ENCODE data around the gene ITGBL1. TPM values are rescaled to one million over a fixed set of nuclear protein-coding genes. Genes with fewer than 3 reads are reported as not detected.

Gene ITGBL1
- total and polyA plus RNA-seq, 2 donors (not counting 3 experiments of a cell fraction or from before 2014, with no cell fraction given): 4.6 to 8.8 TPM

DNA sequence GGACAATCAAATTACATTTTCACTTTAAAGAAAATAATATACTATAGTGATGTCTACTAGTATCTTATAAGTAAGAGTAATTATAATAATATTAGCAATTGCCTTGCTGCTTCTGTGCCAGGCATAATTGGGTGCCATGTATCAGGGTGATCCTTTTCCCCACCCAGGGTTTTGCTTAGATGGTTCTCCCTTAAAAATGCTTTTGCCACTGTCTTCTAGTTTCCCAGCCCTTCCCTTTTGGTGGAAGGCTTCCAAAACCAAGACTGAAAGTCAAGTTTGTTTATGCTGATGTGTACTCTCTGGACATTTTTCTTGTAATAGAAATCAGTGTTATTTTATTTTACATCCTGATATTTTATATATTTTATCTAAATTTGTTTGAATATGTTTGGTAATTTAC is 77.8 kb downstream of the ITGBL1 start:
- no peaks in the 10 kb centered on the region for H4K20me1 ChIP-seq (replicated peaks; ENCODE audit: control insufficient read depth, extremely low read depth, insufficient read depth, low read length)
- no peak overlapping the region for H3K9ac ChIP-seq (replicated peaks; ENCODE audit: extremely low read depth, insufficient read depth, low read length)
- intact Hi-C loops (cut with micrococcal nuclease) (no loop called here), dilution Hi-C loops (cut with MboI; ENCODE audit: extremely low pct_ligation_motif_present, low sequenced_read_pairs) (no loop called here)
- H3K4me3 ChIP-seq (replicated peaks in 1 of 3; ENCODE audit: insufficient read depth in 1 of 3, low read depth in 1 of 3, low read length in 3 of 3): no peak overlapping the region
- CTCF ChIA-PET: interaction anchor here (1.2 kb wide), 1 partner anchor 385 kb away, joined by 3 read pairs; no protein-coding TSS in a partner anchor
- no peaks in the 10 kb centered on the region for H3K79me2 ChIP-seq (ENCODE audit: control insufficient read depth, insufficient read depth, low read length)
- no peak for DNase-seq (ENCODE audit: low read depth, low spot score)
- H3K9me3 ChIP-seq (replicated peaks; ENCODE audit: control insufficient read depth, insufficient read depth, low read length): no peaks in the 10 kb centered on the region
- no peak overlapping the region for H3K4me2 ChIP-seq (ENCODE audit: insufficient read depth, low read length)
- peaks cover 28% of the 10 kb centered on the region for H3K4me1 ChIP-seq (ENCODE audit: control insufficient read depth, extremely low read depth, insufficient read depth, low read length)
- no peak for FAIRE-seq
- no peak for TF ChIP-seq MYC (IDR thresholded peaks at IDR 0.05; ENCODE audit: low read depth, low read length)
- TF ChIP-seq POLR2AphosphoS5 (IDR thresholded peaks at IDR 0.05; ENCODE audit: insufficient read depth, low read depth, low read length): no peak
- no peak for TF ChIP-seq EZH2 (IDR thresholded peaks at IDR 0.05; ENCODE audit: borderline replicate concordance, low read depth, low read length, severe bottlenecking)
- no peak for TF ChIP-seq JUN (IDR thresholded peaks at IDR 0.05; ENCODE audit: borderline replicate concordance, insufficient read depth, insufficient read length, low read depth)
- TF ChIP-seq FOS (IDR thresholded peaks at IDR 0.05; ENCODE audit: borderline replicate concordance, insufficient read depth, low read length): no peak
- POLR2A ChIA-PET: no interaction called here
- no peak overlapping the region for H3K27ac ChIP-seq (ENCODE audit: insufficient read depth, low read depth, low read length)
- no peaks in the 10 kb centered on the region for H3K9me1 ChIP-seq (replicated peaks; ENCODE audit: control insufficient read depth, extremely low read depth, insufficient read depth, low read length)
- BruUV-seq (replicated peaks): no TSS peak
- H3K36me3 ChIP-seq (ENCODE audit: control insufficient read depth in 2 of 2, extremely low read depth in 1 of 2, insufficient read depth in 2 of 2, low read length in 2 of 2): no peaks in the 10 kb centered on the region
- H3K27me3 ChIP-seq (ENCODE audit: control insufficient read depth in 2 of 2, insufficient read depth in 2 of 2, low read length in 2 of 2): no peaks in the 10 kb centered on the region
- H2AFZ ChIP-seq (ENCODE audit: low read depth, low read length): no peak overlapping the region

DNA sequence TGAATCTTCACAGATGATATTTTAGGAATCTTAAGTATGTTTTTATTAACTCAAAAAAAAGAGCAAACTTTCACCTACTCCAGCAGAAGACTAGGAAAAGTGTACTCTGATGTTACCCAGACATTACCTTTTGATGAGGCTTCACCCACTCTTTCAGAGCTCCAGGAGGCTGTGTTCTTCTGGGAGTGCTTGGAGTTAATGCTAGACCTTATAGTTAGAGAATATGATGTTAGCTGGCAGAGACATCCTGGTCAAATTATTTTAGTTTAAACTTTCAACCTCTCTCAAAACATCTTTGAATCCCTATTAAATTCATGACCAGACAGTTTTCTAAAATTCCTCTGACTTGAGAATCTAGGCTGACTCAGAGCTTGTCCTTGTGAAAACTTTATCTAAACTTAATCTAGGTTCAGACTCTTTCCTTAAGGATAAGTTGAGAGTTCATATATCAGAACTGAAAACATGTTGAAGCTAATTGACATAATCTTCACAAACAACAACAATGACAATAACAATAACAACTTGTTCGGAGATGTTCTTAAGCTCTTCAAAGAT is 82.8 kb downstream of the ITGBL1 start:
- no peaks in the 10 kb centered on the region for H3K36me3 ChIP-seq (ENCODE audit: control insufficient read depth in 2 of 2, extremely low read depth in 1 of 2, insufficient read depth in 2 of 2, low read length in 2 of 2)
- H4K20me1 ChIP-seq (replicated peaks; ENCODE audit: control insufficient read depth, extremely low read depth, insufficient read depth, low read length): no peaks in the 10 kb centered on the region
- CTCF ChIA-PET: interaction anchor here (0.6 to 1.9 kb wide), 7 partner anchors 8 to 390 kb away, joined by 3 to 11 read pairs (median 3); no protein-coding TSS in a partner anchor
- DNase-seq (ENCODE audit: low read depth, low spot score) (no peak), FAIRE-seq (no peak)
- POLR2A ChIA-PET: no interaction called here
- TF ChIP-seq POLR2A (IDR thresholded peaks at IDR 0.05; ENCODE audit: low read depth, low read length) (no peak), GATA2 (IDR thresholded peaks at IDR 0.05; ENCODE audit: insufficient read depth, insufficient read length, low read depth, low read length) (no peak)
- TF ChIP-seq, protein P1, sequence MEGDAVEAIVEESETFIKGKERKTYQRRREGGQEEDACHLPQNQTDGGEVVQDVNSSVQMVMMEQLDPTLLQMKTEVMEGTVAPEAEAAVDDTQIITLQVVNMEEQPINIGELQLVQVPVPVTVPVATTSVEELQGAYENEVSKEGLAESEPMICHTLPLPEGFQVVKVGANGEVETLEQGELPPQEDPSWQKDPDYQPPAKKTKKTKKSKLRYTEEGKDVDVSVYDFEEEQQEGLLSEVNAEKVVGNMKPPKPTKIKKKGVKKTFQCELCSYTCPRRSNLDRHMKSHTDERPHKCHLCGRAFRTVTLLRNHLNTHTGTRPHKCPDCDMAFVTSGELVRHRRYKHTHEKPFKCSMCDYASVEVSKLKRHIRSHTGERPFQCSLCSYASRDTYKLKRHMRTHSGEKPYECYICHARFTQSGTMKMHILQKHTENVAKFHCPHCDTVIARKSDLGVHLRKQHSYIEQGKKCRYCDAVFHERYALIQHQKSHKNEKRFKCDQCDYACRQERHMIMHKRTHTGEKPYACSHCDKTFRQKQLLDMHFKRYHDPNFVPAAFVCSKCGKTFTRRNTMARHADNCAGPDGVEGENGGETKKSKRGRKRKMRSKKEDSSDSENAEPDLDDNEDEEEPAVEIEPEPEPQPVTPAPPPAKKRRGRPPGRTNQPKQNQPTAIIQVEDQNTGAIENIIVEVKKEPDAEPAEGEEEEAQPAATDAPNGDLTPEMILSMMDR (IDR thresholded peaks at IDR 0.05; ENCODE audit: extremely low read depth in 1 of 2, insufficient read depth in 1 of 2, low read depth in 1 of 2, low read length in 2 of 2): no peak
- BruUV-seq (replicated peaks): no TSS peak
- H2AFZ ChIP-seq (ENCODE audit: low read depth, low read length): no peak overlapping the region
- intact Hi-C loops (cut with micrococcal nuclease) (no loop called here), dilution Hi-C loops (cut with MboI; ENCODE audit: extremely low pct_ligation_motif_present, low sequenced_read_pairs) (no loop called here)
- no peaks in the 10 kb centered on the region for H3K79me2 ChIP-seq (ENCODE audit: control insufficient read depth, insufficient read depth, low read length)
- no peak overlapping the region for H3K4me3 ChIP-seq (replicated peaks in 1 of 3; ENCODE audit: insufficient read depth in 1 of 3, low read depth in 1 of 3, low read length in 3 of 3)
- peaks cover 37% of the 10 kb centered on the region for H3K4me1 ChIP-seq (ENCODE audit: control insufficient read depth, extremely low read depth, insufficient read depth, low read length)
- no peaks in the 10 kb centered on the region for H3K27me3 ChIP-seq (ENCODE audit: control insufficient read depth in 2 of 2, insufficient read depth in 2 of 2, low read length in 2 of 2)
- no peak overlapping the region for H3K27ac ChIP-seq (ENCODE audit: insufficient read depth, low read depth, low read length)
- no peak overlapping the region for H3K9ac ChIP-seq (replicated peaks; ENCODE audit: extremely low read depth, insufficient read depth, low read length)
- no peaks in the 10 kb centered on the region for H3K9me1 ChIP-seq (replicated peaks; ENCODE audit: control insufficient read depth, extremely low read depth, insufficient read depth, low read length)
- H3K4me2 ChIP-seq (ENCODE audit: insufficient read depth, low read length): peak overlapping the region; percentile 42
- no peaks in the 10 kb centered on the region for H3K9me3 ChIP-seq (replicated peaks; ENCODE audit: control insufficient read depth, insufficient read depth, low read length)

Measured in endothelial cell of umbilical vein (primary cell).